AG04450 (cell line): ENCODE results near the gene TMEM167B. TPM values are rescaled to one million over a fixed set of nuclear protein-coding genes. Genes with fewer than 3 reads are reported as not detected.
"Not testable (repeated sequence)": the region's sequence is repeated elsewhere in the genome, so short reads cannot be mapped to it uniquely, and the experiment has no call there.

Experiments
- CTCF ChIA-PET: fragments of 300-600, 350-600 bp; formaldehyde crosslinking; extraction: SDS; loops from one replicate; lab custom pipeline; 2022; ENCODE audit warnings: antibody characterized with exemption, inconsistent platforms; lab: Charles Lee
- POLR2A ChIA-PET: fragments of 350-600 bp; formaldehyde crosslinking; extraction: SDS; loops from one replicate; lab custom pipeline; 2021; ENCODE audit warnings: antibody characterized with exemption, inconsistent platforms; lab: Yijun Ruan, JAX
- DNase-seq: peaks from one replicate; pipeline ENCODE4 v3.0.0-alpha.2; 2011; ENCODE audit warnings: low read depth, low spot score
- H3K27ac ChIP-seq: one replicate; pipeline ENCODE4 v1.5.1; 2012; ENCODE audit warnings: low read depth, low read length, control low read depth
- H3K27me3 ChIP-seq: one replicate; pipeline ENCODE4 v1.6.0; 2012; ENCODE audit warnings: low read length; ENCODE audit not compliant: control insufficient read depth, insufficient read depth
- H3K4me3 ChIP-seq: 2 replicates; pipeline ENCODE4 v1.5.1; 2011; ENCODE audit warnings: mild to moderate bottlenecking, low read depth, low read length, control low read depth
- H3K9me3 ChIP-seq: 2 replicates; pipeline ENCODE4 v1.5.1; 2012; ENCODE audit warnings: low read length; ENCODE audit not compliant: control insufficient read depth, insufficient read depth
- polyA plus RNA-seq: library from polyadenylated mRNA; depleted of rRNA; stranded (reverse); fragments of >200 nt; gene quantifications from 2 replicates; pipeline ENCODE4 v1.2.3, GENCODE V29; 2011; rRNA removed
- small RNA-seq: library from RNA; depleted of rRNA; stranded (forward); fragments of <200 nt; gene quantifications from one replicate; pipeline ENCODE3, GENCODE V24; 2012; ENCODE audit warnings: low read depth; ENCODE audit not compliant: insufficient read length
- TF ChIP-seq, protein P1 (sequence below): IDR thresholded peaks from 2 replicates; pipeline ENCODE4 v1.5.1; 2011; ENCODE audit warnings: low read depth, low read length, control low read depth, inconsistent platforms

Gene TMEM167B
- polyA plus RNA-seq, 1 experiment, result 38.8 TPM

DNA sequence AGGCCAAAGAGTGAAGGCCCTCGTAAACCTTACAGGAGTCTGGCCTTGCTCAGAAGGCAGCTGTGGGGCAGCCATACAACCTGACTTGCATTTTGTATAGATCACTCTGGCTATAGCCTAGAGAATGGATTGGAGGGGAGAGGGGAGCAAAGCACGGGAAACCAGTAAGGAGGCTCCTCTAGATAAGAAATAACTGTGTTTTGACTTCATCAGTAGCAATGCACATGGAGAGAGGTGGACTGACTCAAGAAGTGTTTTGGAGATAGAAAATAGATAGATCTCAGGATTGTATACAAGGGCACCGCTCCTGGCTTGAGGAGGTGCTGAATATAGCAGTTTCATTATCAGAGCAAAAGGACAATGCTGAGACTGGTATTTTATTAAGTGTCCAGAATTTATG lies 49.8 kb downstream of the TMEM167B start:
- H3K27me3 ChIP-seq, result no peaks in the 10 kb centered on the region
- ChIA-PET CTCF (interaction anchor here (0.9 kb wide), 1 partner anchor 8 kb away, joined by 3 read pairs; no protein-coding TSS in a partner anchor), POLR2A (no interaction called here)
- H3K27ac ChIP-seq, result no peak overlapping the region
- TF ChIP-seq, protein P1, sequence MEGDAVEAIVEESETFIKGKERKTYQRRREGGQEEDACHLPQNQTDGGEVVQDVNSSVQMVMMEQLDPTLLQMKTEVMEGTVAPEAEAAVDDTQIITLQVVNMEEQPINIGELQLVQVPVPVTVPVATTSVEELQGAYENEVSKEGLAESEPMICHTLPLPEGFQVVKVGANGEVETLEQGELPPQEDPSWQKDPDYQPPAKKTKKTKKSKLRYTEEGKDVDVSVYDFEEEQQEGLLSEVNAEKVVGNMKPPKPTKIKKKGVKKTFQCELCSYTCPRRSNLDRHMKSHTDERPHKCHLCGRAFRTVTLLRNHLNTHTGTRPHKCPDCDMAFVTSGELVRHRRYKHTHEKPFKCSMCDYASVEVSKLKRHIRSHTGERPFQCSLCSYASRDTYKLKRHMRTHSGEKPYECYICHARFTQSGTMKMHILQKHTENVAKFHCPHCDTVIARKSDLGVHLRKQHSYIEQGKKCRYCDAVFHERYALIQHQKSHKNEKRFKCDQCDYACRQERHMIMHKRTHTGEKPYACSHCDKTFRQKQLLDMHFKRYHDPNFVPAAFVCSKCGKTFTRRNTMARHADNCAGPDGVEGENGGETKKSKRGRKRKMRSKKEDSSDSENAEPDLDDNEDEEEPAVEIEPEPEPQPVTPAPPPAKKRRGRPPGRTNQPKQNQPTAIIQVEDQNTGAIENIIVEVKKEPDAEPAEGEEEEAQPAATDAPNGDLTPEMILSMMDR, result no peak
- no peak for DNase-seq
- no peaks in the 10 kb centered on the region for H3K9me3 ChIP-seq
- H3K4me3 ChIP-seq, result no peak overlapping the region

DNA sequence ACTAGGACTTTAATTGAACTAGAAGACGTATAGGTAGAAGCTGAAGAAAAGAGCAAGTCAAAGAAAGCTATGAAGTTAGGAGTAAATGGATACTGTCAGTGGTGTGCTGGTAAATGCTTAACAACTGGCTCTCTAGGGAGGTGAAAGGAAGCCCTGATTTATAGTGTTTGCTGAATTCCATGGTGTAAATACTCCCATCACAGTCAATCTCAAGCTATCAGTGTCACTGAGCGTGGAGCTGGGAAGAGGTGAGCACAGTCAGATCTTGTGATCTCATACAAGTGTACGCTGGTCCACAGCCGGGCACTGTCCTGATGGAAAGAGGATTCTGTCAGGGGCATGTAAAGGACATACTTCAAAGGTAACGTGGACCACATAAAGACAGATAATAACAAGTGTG lies 51.7 kb downstream of the TMEM167B start:
- Histone ChIP-seq H3K4me3 (no peak overlapping the region), H3K27me3 (no peaks in the 10 kb centered on the region), H3K9me3 (no peaks in the 10 kb centered on the region), H3K27ac (no peak overlapping the region)
- ChIA-PET CTCF (interaction anchor here (0.8 to 1.4 kb wide), 2 partner anchors 51 to 390 kb away, joined by 4 read pairs; no protein-coding TSS in a partner anchor), POLR2A (no interaction called here)
- TF ChIP-seq, protein P1, result no peak
- no peak for DNase-seq

DNA sequence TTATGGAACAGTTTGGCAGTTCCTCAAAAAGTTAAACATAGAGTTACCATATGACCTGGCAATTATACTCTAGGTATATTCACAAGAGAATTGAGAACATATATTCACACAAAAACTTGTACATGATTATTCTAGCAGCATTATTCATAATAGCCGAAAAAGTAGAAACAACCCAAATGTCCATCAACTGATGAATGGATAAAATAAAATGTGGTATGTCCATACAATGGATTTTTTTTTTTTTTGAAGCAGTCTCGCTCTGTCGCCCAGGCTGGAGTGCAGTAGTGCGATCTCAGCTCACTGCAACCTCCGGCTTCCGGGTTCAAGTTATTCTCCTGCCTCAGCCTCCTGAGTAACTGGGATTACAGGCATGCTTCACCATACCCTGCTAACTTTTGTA lies 52.2 kb downstream of the TMEM167B start:
- H3K4me3 ChIP-seq, H3K9me3 ChIP-seq, DNase-seq, H3K27me3 ChIP-seq, H3K27ac ChIP-seq, POLR2A ChIA-PET: not testable (repeated sequence)
- CTCF ChIA-PET, result interaction anchor here (1.4 kb wide), 1 partner anchor 389 kb away, joined by 4 read pairs; no protein-coding TSS in a partner anchor

Small RNAs within 50 kb of the gene (small RNA-seq; reads per million reads assigned to genes)
- not detected for gene AL356488.2

Other genes starting within 250 kb of the TMEM167B start
- gene AKNAD1, start 233.7 kb upstream of the TMEM167B start, polyA plus RNA-seq, result 0.45 and 0.86 TPM in 2 replicates
- 10.0 and 14.3 TPM in 2 replicates for gene GPSM2, start 213.8 kb upstream of the TMEM167B start, polyA plus RNA-seq
- gene CLCC1, start 127.3 kb upstream of the TMEM167B start, polyA plus RNA-seq, result 32.0 and 45.2 TPM in 2 replicates
- 14.6 and 23.1 TPM in 2 replicates for gene WDR47, start 48.7 kb upstream of the TMEM167B start, polyA plus RNA-seq
- 61.8 and 81.9 TPM in 2 replicates for gene TAF13, start 14.8 kb upstream of the TMEM167B start, polyA plus RNA-seq
- gene ELAPOR1, start 23.4 kb downstream of the TMEM167B start, polyA plus RNA-seq, result 0.88 and 0.94 TPM in 2 replicates
- 301 and 332 TPM in 2 replicates for gene SARS1, start 123.2 kb downstream of the TMEM167B start, polyA plus RNA-seq
- gene CELSR2, start 158.8 kb downstream of the TMEM167B start, polyA plus RNA-seq, result 1.1 and 1.8 TPM in 2 replicates
- gene PSRC1, start 192.4 kb downstream of the TMEM167B start, polyA plus RNA-seq, result 17.3 and 18.5 TPM in 2 replicates
- not detected in 2 replicates for gene MYBPHL, start 216.2 kb downstream of the TMEM167B start, polyA plus RNA-seq